Esophagus squamous epithelium (tissue), 4 donors: ENCODE results near the gene SNX21.

ENCODE experiments used
- CTCF ChIP-seq, 6 experiments: fragments of 450-650 bp in 4 of 6; fragments of 200-600 bp in 2 of 6; sonication (generic) in 2 of 6; IDR thresholded peaks; one replicate each; pipeline ENCODE4 v1.5.1; 2016 to 2019; ENCODE audit warnings: antibody characterized with exemption in 6 of 6, mild to moderate bottlenecking in 4 of 6, moderate library complexity in 4 of 6
- POLR2A ChIP-seq, 4 donors: fragments of 450-650 bp; IDR thresholded peaks; one replicate each; pipeline ENCODE4 v1.6.1; 2017; ENCODE audit warnings: antibody characterized with exemption in 4 of 4, mild to moderate bottlenecking in 4 of 4, moderate library complexity in 3 of 4

- TF ChIP-seq CTCF (IDR thresholded peaks at IDR 0.05) (no peak), POLR2A (IDR thresholded peaks at IDR 0.05) (no peak)
These were observed 24.2 kb downstream of the SNX21 start for GRCh38 chr20:45857882-45858216.
